Dendritic cell treated with granulocyte-macrophage colony-stimulating factor and Interleukin-4, amounts not matched to agents 40 ng/mL and 50 ng/mL, for 4 days (primary cell): ENCODE results near the gene ACTMAP.
"Not testable (repeated sequence)": the region's sequence is repeated elsewhere in the genome, so short reads cannot be mapped to it uniquely, and the experiment has no call there.

Experiments
- H3K27ac Mint-ChIP-seq: one replicate; pipeline ENCODE4 v1.8.0; 2022; ENCODE audit warnings: mild to moderate bottlenecking, mixed read lengths
- H3K27me3 Mint-ChIP-seq: one replicate; pipeline ENCODE4 v1.8.0; 2022; ENCODE audit warnings: mild to moderate bottlenecking, mixed read lengths
- H3K36me3 Mint-ChIP-seq: one replicate; pipeline ENCODE4 v1.8.0; 2022; ENCODE audit warnings: low read depth, mixed read lengths
- H3K4me1 Mint-ChIP-seq: one replicate; pipeline ENCODE4 v1.8.0; 2022; ENCODE audit warnings: low read depth, mixed read lengths
- H3K4me3 Mint-ChIP-seq: one replicate; pipeline ENCODE4 v1.8.0; 2022; ENCODE audit warnings: mild to moderate bottlenecking, moderate library complexity, mixed read lengths
- H3K9me3 Mint-ChIP-seq: one replicate; pipeline ENCODE4 v1.8.0; 2022; ENCODE audit warnings: mixed read lengths
- intact Hi-C: fragments of 100-400 bp; cut with micrococcal nuclease; formaldehyde crosslinking; loops from one replicate; pipeline ENCODE4 v1.15.0; 2022

The ACTMAP gene

GRCh38 chr19:40750058-40750873 lies at the start of gene ACTMAP:
Gene ACTMAP (minus strand): TSS chr19:40750477. CDS start chr19:40749803, 674 bp downstream.
- Mint-ChIP-seq H3K4me1 (peaks cover 59% of the 10 kb centered on the region), H3K27me3 (no peaks in the 10 kb centered on the region)

GRCh38 chr19:40799558-40800338 lies 49.5 kb upstream of the ACTMAP start:
- H3K27me3 Mint-ChIP-seq: no peaks in the 10 kb centered on the region
- H3K27ac Mint-ChIP-seq: peak overlapping the region; percentile 93
- intact Hi-C loops: loop anchor here (2.0 to 10.0 kb wide), 2 partner anchors 49 to 955 kb away; partner anchors contain the start of genes ACTMAP, FBL and SNRPA
- H3K4me1 Mint-ChIP-seq: peaks cover 78% of the 10 kb centered on the region
- peaks cover 94% of the 10 kb centered on the region for H3K36me3 Mint-ChIP-seq
- H3K9me3 Mint-ChIP-seq: no peaks in the 10 kb centered on the region
- peak overlapping the region; percentile 86 for H3K4me3 Mint-ChIP-seq

More at GRCh38 chr19:40750058-40750873, at the start of gene ACTMAP:
- Mint-ChIP-seq H3K27ac (peak within 1 kb of the TSS; percentile 96), H3K36me3 (peaks cover 49% of the 10 kb centered on the region), H3K9me3 (no peaks in the 10 kb centered on the region), H3K4me3 (peak within 1 kb of the TSS; percentile 96)
- intact Hi-C loops: loop anchor here (1.0 to 2.0 kb wide), 3 partner anchors 27 to 49 kb away; partner anchors contain the start of genes COQ8B and EGLN2

- no peaks in the 10 kb centered on the region for H3K9me3 Mint-ChIP-seq
- peak within 1 kb of the TSS; percentile 93 for H3K27ac Mint-ChIP-seq
- intact Hi-C loops: loop anchor here (1.0 to 10.0 kb wide), 3 partner anchors 22 to 954 kb away; partner anchors contain the start of genes ACTMAP, FBL and SNRPA
- H3K4me1 Mint-ChIP-seq: peaks cover 70% of the 10 kb centered on the region
- no peaks in the 10 kb centered on the region for H3K27me3 Mint-ChIP-seq
- H3K36me3 Mint-ChIP-seq: peaks cover 86% of the 10 kb centered on the region
- peak within 1 kb of the TSS; percentile 87 for H3K4me3 Mint-ChIP-seq
Observed at GRCh38 chr19:40798683-40799557, 48.6 kb upstream of the ACTMAP start, which contains the start of gene EGLN2. Gene EGLN2 (plus strand): TSS chr19:40799191. CDS start chr19:40800573, 1,382 bp downstream.

GRCh38 chr19:40797963-40798682 lies 47.8 kb upstream of the ACTMAP start:
- peaks cover 85% of the 10 kb centered on the region for H3K36me3 Mint-ChIP-seq
- peaks cover 62% of the 10 kb centered on the region for H3K4me1 Mint-ChIP-seq
- H3K27ac Mint-ChIP-seq: peak overlapping the region; percentile 93
- H3K9me3 Mint-ChIP-seq: no peaks in the 10 kb centered on the region
- no peaks in the 10 kb centered on the region for H3K27me3 Mint-ChIP-seq
- peak overlapping the region; percentile 87 for H3K4me3 Mint-ChIP-seq
- intact Hi-C loops: loop anchor here (1.0 to 10.0 kb wide), 3 partner anchors 21 to 953 kb away; partner anchors contain the start of genes ACTMAP, FBL and SNRPA

GRCh38 chr19:40797166-40797962 lies 47.1 kb upstream of the ACTMAP start:
- Mint-ChIP-seq H3K9me3 (no peaks in the 10 kb centered on the region), H3K27ac (peak overlapping the region; percentile 93), H3K4me3 (peak overlapping the region; percentile 87), H3K4me1 (peaks cover 54% of the 10 kb centered on the region), H3K27me3 (no peaks in the 10 kb centered on the region), H3K36me3 (peaks cover 85% of the 10 kb centered on the region)
- intact Hi-C loops: loop anchor here (10.0 kb wide), 1 partner anchor 953 kb away; the partner anchor contains the start of gene FBL

GRCh38 chr19:40791996-40792395 lies 41.7 kb upstream of the ACTMAP start:
- H3K4me1 Mint-ChIP-seq: peaks cover 20% of the 10 kb centered on the region
- no peaks in the 10 kb centered on the region for H3K27me3 Mint-ChIP-seq
- H3K9me3 Mint-ChIP-seq: no peaks in the 10 kb centered on the region
- H3K27ac Mint-ChIP-seq: no peak overlapping the region
- H3K36me3 Mint-ChIP-seq: peaks cover 88% of the 10 kb centered on the region
- intact Hi-C loops: loop anchor here (10.0 kb wide), 1 partner anchor 947 kb away; the partner anchor contains the start of gene FBL
- no peak overlapping the region for H3K4me3 Mint-ChIP-seq

GRCh38 chr19:40791349-40791748 lies 41.1 kb upstream of the ACTMAP start:
- H3K9me3 Mint-ChIP-seq: no peaks in the 10 kb centered on the region
- H3K4me3 Mint-ChIP-seq: no peak overlapping the region
- no peak overlapping the region for H3K27ac Mint-ChIP-seq
- peaks cover 13% of the 10 kb centered on the region for H3K4me1 Mint-ChIP-seq
- no peaks in the 10 kb centered on the region for H3K27me3 Mint-ChIP-seq
- intact Hi-C loops: loop anchor here (10.0 kb wide), 1 partner anchor 947 kb away; the partner anchor contains the start of gene FBL
- peaks cover 88% of the 10 kb centered on the region for H3K36me3 Mint-ChIP-seq

- Mint-ChIP-seq H3K27me3 (no peaks in the 10 kb centered on the region), H3K9me3 (no peaks in the 10 kb centered on the region), H3K36me3 (peaks cover 97% of the 10 kb centered on the region), H3K4me3 (no peak overlapping the region), H3K4me1 (peaks cover 18% of the 10 kb centered on the region), H3K27ac (no peak overlapping the region)
- intact Hi-C loops: no loop called here
Observed at GRCh38 chr19:40786060-40787037, 36.1 kb upstream of the ACTMAP start.

- Mint-ChIP-seq H3K4me1 (peaks cover 27% of the 10 kb centered on the region), H3K4me3 (no peak overlapping the region), H3K9me3 (no peaks in the 10 kb centered on the region), H3K27me3 (no peaks in the 10 kb centered on the region), H3K36me3 (peaks cover 97% of the 10 kb centered on the region), H3K27ac (no peak overlapping the region)
- intact Hi-C loops: no loop called here
Observed at GRCh38 chr19:40785526-40785925, 35.2 kb upstream of the ACTMAP start.

GRCh38 chr19:40784146-40784545 lies 33.9 kb upstream of the ACTMAP start:
- H3K9me3 Mint-ChIP-seq, intact Hi-C loops: not testable (repeated sequence)
- H3K36me3 Mint-ChIP-seq: peaks cover 94% of the 10 kb centered on the region

GRCh38 chr19:40783711-40784110 lies 33.4 kb upstream of the ACTMAP start:
- Mint-ChIP-seq H3K9me3 (no peaks in the 10 kb centered on the region), H3K27ac (no peak overlapping the region), H3K4me1 (peaks cover 31% of the 10 kb centered on the region), H3K36me3 (peaks cover 93% of the 10 kb centered on the region), H3K4me3 (no peak overlapping the region), H3K27me3 (no peaks in the 10 kb centered on the region)
- intact Hi-C loops: no loop called here

More at GRCh38 chr19:40784146-40784545, 33.9 kb upstream of the ACTMAP start:
- H3K4me3 Mint-ChIP-seq, H3K27ac Mint-ChIP-seq, H3K27me3 Mint-ChIP-seq: not testable (repeated sequence)
- H3K4me1 Mint-ChIP-seq: peaks cover 27% of the 10 kb centered on the region
